Measurements from ENCODE around the gene SLC4A1.
A peak's percentile ranks its signal among the peaks of the same experiment; 100 is the strongest.

DNA sequence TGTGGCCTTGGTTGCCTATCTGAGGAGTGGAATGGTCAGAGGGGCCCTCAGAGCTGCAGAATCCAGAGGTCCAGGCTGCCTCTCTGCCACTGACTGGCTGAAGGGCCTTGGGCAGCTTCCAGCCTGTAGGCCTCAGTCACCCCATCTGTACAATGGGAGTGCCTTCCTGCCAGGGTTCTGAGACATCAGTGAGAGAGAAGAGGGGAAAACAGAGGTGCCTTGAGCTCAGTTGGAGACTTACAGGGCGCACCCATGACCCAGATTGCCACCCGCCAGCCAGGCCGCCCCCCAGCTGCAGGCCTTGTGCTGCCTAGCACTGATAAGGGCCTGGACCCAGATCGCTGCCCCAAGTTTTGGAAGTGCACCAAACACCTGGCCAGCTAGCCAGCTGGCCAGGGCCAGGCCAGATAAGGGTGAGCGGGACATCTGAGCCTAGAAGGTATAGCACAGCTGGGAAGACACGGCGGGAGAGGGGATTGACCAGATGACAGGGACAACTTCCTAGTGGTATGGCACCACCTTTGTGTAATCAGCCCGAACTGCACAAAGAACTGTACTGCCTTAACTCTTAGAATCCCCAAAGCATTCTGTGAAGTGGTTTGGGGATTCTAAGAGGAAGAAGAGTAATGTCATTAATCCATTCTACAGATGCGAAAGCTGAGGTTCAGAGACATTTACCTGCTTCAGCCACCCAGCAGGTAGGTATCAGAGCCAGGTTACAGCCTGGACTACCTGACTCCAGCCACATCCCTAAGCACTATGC is 1.4 kb downstream of the SLC4A1 start:
- TF ChIP-seq, protein P1, sequence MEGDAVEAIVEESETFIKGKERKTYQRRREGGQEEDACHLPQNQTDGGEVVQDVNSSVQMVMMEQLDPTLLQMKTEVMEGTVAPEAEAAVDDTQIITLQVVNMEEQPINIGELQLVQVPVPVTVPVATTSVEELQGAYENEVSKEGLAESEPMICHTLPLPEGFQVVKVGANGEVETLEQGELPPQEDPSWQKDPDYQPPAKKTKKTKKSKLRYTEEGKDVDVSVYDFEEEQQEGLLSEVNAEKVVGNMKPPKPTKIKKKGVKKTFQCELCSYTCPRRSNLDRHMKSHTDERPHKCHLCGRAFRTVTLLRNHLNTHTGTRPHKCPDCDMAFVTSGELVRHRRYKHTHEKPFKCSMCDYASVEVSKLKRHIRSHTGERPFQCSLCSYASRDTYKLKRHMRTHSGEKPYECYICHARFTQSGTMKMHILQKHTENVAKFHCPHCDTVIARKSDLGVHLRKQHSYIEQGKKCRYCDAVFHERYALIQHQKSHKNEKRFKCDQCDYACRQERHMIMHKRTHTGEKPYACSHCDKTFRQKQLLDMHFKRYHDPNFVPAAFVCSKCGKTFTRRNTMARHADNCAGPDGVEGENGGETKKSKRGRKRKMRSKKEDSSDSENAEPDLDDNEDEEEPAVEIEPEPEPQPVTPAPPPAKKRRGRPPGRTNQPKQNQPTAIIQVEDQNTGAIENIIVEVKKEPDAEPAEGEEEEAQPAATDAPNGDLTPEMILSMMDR (IDR thresholded peaks at IDR 0.05): peak in 1 of 12 donors; percentile 5
- no peak for TF ChIP-seq POLR2A (IDR thresholded peaks at IDR 0.05)

All from heart left ventricle (tissue), 13 donors.